DND-41 (cell line): ENCODE results near the gene GINS2.

Source experiments
- ATAC-seq: fragments of 200-7000 bp; cut with Tn5 transposase; 3 replicates; pipeline ENCODE4 v1.9.1; 2021; ENCODE audit warnings: low read depth; ENCODE audit not compliant: insufficient read depth
- DNase-seq: peaks from one replicate; pipeline ENCODE4 v3.0.0-alpha.2; 2020
- H2AFZ ChIP-seq: 2 replicates; pipeline ENCODE4 v1.6.0; 2012; ENCODE audit warnings: low read depth, low read length
- H3K27ac ChIP-seq: 2 replicates; pipeline ENCODE4 v1.5.1; 2012; ENCODE audit warnings: low read length, inconsistent platforms
- H3K27me3 ChIP-seq: fragments of 200-600 bp; sonication (generic); 2 replicates; pipeline ENCODE4 v1.6.0; 2012; ENCODE audit warnings: low read length, mild to moderate bottlenecking, inconsistent platforms; ENCODE audit not compliant: insufficient read depth, poor library complexity
- H3K36me3 ChIP-seq: 2 replicates; pipeline ENCODE4 v1.5.1; 2012; ENCODE audit warnings: low read length, inconsistent platforms; ENCODE audit not compliant: insufficient read depth
- H3K4me1 ChIP-seq: 2 replicates; pipeline ENCODE4 v1.5.1; 2012; ENCODE audit warnings: mild to moderate bottlenecking, low read length; ENCODE audit not compliant: insufficient read depth
- H3K4me2 ChIP-seq: 2 replicates; pipeline ENCODE4 v1.6.0; 2012; ENCODE audit warnings: mild to moderate bottlenecking, moderate library complexity, low read length, inconsistent platforms; ENCODE audit not compliant: insufficient read depth
- H3K4me3 ChIP-seq, 2 experiments: fragments of 200-600 bp in 1 of 2; shearing (Covaris generic) in 1 of 2; 2 replicates each; pipeline ENCODE4 v1.5.1; 2012 to 2016; ENCODE audit warnings: inconsistent platforms in 2 of 2, low read length in 2 of 2, mild to moderate bottlenecking in 2 of 2, low read depth in 1 of 2, moderate library complexity in 1 of 2
- H3K79me2 ChIP-seq: 2 replicates; pipeline ENCODE4 v1.6.0; 2012; ENCODE audit warnings: low read length, inconsistent platforms; ENCODE audit not compliant: insufficient read depth
- H3K9ac ChIP-seq: 2 replicates; pipeline ENCODE4 v1.6.0; 2012; ENCODE audit warnings: low read depth, mild to moderate bottlenecking, inconsistent platforms, low read length, moderate library complexity
- H3K9me3 ChIP-seq: 2 replicates; pipeline ENCODE4 v1.5.1; 2012; ENCODE audit warnings: low read length, moderate library complexity, mild to moderate bottlenecking, inconsistent platforms; ENCODE audit not compliant: insufficient read depth, severe bottlenecking
- H4K20me1 ChIP-seq: 2 replicates; pipeline ENCODE4 v1.6.0; 2012; ENCODE audit warnings: low read length; ENCODE audit not compliant: insufficient read depth
- CTCF ChIP-seq: IDR thresholded peaks from 2 replicates; pipeline ENCODE4 v1.5.1; 2012; ENCODE audit warnings: borderline replicate concordance, low read length, moderate library complexity, mild to moderate bottlenecking; ENCODE audit not compliant: poor library complexity, severe bottlenecking; ENCODE audit errors: extremely low read depth
- EZH2 ChIP-seq: IDR thresholded peaks from 3 replicates; pipeline ENCODE4 v1.6.1; 2012; ENCODE audit warnings: borderline replicate concordance, low read depth, mild to moderate bottlenecking, moderate library complexity, low read length, inconsistent platforms; ENCODE audit not compliant: severe bottlenecking

The GINS2 gene

GRCh38 chr16:85667841-85668413, 20.8 kb downstream of the GINS2 start:
- H2AFZ ChIP-seq = no peak overlapping the region
- peaks cover 61% of the 10 kb centered on the region for H4K20me1 ChIP-seq
- H3K4me2 ChIP-seq = no peak overlapping the region
- ATAC-seq = no peak
- no peak overlapping the region for H3K4me3 ChIP-seq
- peaks cover 9% of the 10 kb centered on the region; the same call in 1 of the 2 replicates for H3K79me2 ChIP-seq
- H3K27ac ChIP-seq = no peak overlapping the region
- no peak for DNase-seq
- H3K4me1 ChIP-seq = no peaks in the 10 kb centered on the region
- no peaks in the 10 kb centered on the region for H3K9me3 ChIP-seq
- no peak overlapping the region for H3K9ac ChIP-seq
- TF ChIP-seq CTCF = no peak
- no peak for TF ChIP-seq EZH2
- peaks cover 98% of the 10 kb centered on the region for H3K36me3 ChIP-seq
- no peaks in the 10 kb centered on the region for H3K27me3 ChIP-seq

GRCh38 chr16:85667261-85667660, 21.5 kb downstream of the GINS2 start:
- DNase-seq (no peak), ATAC-seq (peak; percentile 12; the same call in 1 of the 3 replicates)
- Histone ChIP-seq H3K27me3 (no peaks in the 10 kb centered on the region), H3K4me1 (no peaks in the 10 kb centered on the region), H3K27ac (no peak overlapping the region), H3K9ac (no peak overlapping the region), H4K20me1 (peaks cover 67% of the 10 kb centered on the region), H3K36me3 (peaks cover 98% of the 10 kb centered on the region), H3K79me2 (peaks cover 9% of the 10 kb centered on the region; the same call in 1 of the 2 replicates), H2AFZ (no peak overlapping the region), H3K9me3 (no peaks in the 10 kb centered on the region), H3K4me2 (no peak overlapping the region), H3K4me3 (no peak overlapping the region)
- TF ChIP-seq EZH2 = no peak
- TF ChIP-seq CTCF = no peak

GRCh38 chr16:85665929-85666328, 22.8 kb downstream of the GINS2 start:
- Histone ChIP-seq H3K9ac (no peak overlapping the region), H2AFZ (no peak overlapping the region), H3K9me3 (no peaks in the 10 kb centered on the region), H3K4me2 (no peak overlapping the region), H3K27ac (no peak overlapping the region), H3K4me3 (no peak overlapping the region), H3K36me3 (peaks cover 100% of the 10 kb centered on the region), H3K79me2 (peaks cover 9% of the 10 kb centered on the region; the same call in 1 of the 2 replicates), H4K20me1 (peaks cover 62% of the 10 kb centered on the region), H3K27me3 (no peaks in the 10 kb centered on the region), H3K4me1 (no peaks in the 10 kb centered on the region)
- TF ChIP-seq CTCF = no peak
- DNase-seq (no peak), ATAC-seq (no peak)
